Measurements from ENCODE around the gene SCFD2. TPM values are rescaled to one million over a fixed set of nuclear protein-coding genes. Genes with fewer than 3 reads are reported as not detected.
A peak's percentile ranks its signal among the peaks of the same experiment; 100 is the strongest.

Gene SCFD2
- total RNA-seq, 1 donor from 2014 or later, result 13.2 TPM

DNA sequence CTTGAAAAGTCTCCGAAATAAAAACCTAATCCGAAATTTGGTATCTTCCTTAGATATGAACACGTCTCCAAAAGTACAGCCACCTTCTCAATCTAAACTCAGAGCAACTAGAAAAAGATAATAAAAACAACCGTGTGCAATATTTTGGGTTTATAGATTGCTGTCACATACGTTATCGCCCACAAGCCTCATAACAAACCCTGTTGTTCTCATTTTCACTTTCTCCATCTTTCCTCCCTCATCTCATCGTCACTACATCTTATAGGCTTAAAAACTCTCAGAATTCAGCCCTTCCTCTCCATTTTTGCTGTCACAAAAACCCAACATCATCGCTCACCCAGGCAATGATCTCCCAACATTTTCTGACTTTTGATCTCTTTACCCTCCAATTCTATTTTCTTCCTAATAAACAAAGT is 448 bp upstream of the SCFD2 start:
- no peak for DNase-seq
- no peaks in the 10 kb centered on the region for H3K27me3 ChIP-seq (ENCODE audit: low read depth)
- no peaks in the 10 kb centered on the region for H3K36me3 ChIP-seq
- ATAC-seq, result peak in 1 of 2 donors; percentile 2
- intact Hi-C loops (cut with DNase I), result no loop called here
- H3K9me3 ChIP-seq, result no peaks in the 10 kb centered on the region
- H3K4me3 ChIP-seq, result peak overlapping the region; percentile 94
- TF ChIP-seq, protein P1, sequence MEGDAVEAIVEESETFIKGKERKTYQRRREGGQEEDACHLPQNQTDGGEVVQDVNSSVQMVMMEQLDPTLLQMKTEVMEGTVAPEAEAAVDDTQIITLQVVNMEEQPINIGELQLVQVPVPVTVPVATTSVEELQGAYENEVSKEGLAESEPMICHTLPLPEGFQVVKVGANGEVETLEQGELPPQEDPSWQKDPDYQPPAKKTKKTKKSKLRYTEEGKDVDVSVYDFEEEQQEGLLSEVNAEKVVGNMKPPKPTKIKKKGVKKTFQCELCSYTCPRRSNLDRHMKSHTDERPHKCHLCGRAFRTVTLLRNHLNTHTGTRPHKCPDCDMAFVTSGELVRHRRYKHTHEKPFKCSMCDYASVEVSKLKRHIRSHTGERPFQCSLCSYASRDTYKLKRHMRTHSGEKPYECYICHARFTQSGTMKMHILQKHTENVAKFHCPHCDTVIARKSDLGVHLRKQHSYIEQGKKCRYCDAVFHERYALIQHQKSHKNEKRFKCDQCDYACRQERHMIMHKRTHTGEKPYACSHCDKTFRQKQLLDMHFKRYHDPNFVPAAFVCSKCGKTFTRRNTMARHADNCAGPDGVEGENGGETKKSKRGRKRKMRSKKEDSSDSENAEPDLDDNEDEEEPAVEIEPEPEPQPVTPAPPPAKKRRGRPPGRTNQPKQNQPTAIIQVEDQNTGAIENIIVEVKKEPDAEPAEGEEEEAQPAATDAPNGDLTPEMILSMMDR (IDR thresholded peaks at IDR 0.05), result no peak
- H3K27ac ChIP-seq, result peak overlapping the region; percentile 80
- peaks cover 26% of the 10 kb centered on the region for H3K4me1 ChIP-seq

DNA sequence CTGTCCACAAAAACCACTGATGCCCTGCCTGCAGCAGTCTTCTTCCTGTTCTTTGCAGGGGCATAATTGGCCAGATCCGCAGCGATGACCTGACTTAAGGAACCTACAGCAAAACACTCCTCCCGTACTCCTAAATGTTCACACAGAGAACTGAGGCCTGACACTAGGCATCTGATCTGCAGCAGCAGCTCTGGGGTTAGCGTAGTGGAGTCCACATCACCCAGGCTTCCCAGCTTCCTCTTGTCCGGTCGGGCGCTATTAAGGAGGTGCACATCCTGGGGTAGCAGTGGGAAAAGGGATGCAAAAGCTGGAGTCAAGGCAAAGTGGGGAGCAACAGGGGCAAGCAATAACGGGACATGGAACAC is 758 bp downstream of the SCFD2 start:
- H3K9me3 ChIP-seq, result no peaks in the 10 kb centered on the region
- peaks cover 26% of the 10 kb centered on the region for H3K4me1 ChIP-seq
- intact Hi-C loops (cut with DNase I), result no loop called here
- no peaks in the 10 kb centered on the region for H3K27me3 ChIP-seq (ENCODE audit: low read depth)
- H3K27ac ChIP-seq, result peak overlapping the region; percentile 80
- peak overlapping the region; percentile 94 for H3K4me3 ChIP-seq
- ATAC-seq (peak; percentile 18 to 28), DNase-seq (no peak)
- H3K36me3 ChIP-seq, result no peaks in the 10 kb centered on the region
- TF ChIP-seq, protein P1 (IDR thresholded peaks at IDR 0.05), result no peak

DNA sequence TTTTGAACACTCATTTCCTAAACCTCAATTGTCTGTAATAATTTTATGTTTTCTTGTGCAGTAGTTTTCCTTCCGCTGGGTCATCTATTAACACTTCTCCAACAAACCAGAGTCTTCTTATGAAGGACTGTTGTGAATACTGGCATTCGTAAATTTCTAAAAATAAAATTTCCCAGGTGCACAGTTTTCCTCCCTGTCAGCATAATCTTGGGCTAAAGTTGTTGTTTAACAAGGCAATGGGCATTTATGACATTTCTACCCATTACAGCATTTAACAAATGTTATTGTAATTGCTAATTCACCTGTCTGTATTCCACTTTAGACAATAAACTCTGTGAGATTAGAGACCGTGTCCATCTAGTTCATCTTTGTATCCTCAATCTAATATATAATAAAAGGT is 1.2 kb downstream of the SCFD2 start:
- Histone ChIP-seq H3K27me3 (ENCODE audit: low read depth) (no peaks in the 10 kb centered on the region), H3K36me3 (no peaks in the 10 kb centered on the region), H3K4me3 (peak overlapping the region; percentile 94), H3K27ac (no peak overlapping the region), H3K4me1 (peaks cover 26% of the 10 kb centered on the region), H3K9me3 (no peaks in the 10 kb centered on the region)
- TF ChIP-seq, protein P1 (IDR thresholded peaks at IDR 0.05), result no peak
- intact Hi-C loops (cut with DNase I), result no loop called here
- no peak for DNase-seq
- no peak for ATAC-seq

DNA sequence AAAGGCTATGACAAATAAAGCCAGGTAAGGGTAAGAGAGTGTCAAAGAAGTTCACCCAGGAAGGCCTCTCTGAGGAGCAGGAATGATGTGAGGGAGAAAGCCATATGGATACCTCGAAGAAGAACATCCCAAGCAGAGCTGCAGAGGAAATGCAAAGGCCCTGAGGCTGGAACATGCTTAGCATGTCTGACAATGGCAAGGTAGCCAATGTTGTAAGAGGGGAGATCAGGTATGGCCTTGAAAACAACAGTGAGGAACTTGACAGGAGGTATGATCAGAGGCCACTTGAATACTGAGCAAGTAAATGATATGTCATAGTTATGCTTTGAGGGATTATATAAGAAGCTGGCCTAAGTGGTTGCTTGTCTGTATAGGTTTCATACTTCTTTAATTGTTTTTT is 3.8 kb downstream of the SCFD2 start:
- no peak overlapping the region for H3K27ac ChIP-seq
- peaks cover 32% of the 10 kb centered on the region for H3K4me1 ChIP-seq
- DNase-seq (no peak), ATAC-seq (no peak)
- no peak overlapping the region for H3K4me3 ChIP-seq
- TF ChIP-seq, protein P1 (IDR thresholded peaks at IDR 0.05), result no peak
- no peaks in the 10 kb centered on the region for H3K36me3 ChIP-seq
- H3K9me3 ChIP-seq, result no peaks in the 10 kb centered on the region
- no peaks in the 10 kb centered on the region for H3K27me3 ChIP-seq (ENCODE audit: low read depth)
- intact Hi-C loops (cut with DNase I), result no loop called here

DNA sequence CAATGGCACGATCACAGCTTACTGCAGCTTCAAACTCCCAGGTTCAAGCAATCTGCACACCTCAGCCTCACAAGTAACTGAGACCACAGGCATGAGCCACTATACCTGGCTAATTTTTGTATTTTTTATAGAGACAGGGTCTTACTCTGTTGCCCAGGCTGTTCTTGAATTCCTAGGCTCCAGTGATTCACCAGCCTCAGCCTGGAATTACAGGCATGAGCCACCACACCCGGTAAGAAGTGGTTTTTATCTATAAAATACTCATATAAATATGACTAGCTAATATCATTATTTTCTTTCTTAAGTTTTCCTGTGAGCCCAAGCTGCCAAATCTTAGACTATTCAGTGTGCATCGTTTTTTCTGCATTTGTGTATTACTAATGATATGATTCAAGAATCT is 4.4 kb downstream of the SCFD2 start:
- Histone ChIP-seq H3K4me1 (peaks cover 32% of the 10 kb centered on the region), H3K9me3 (no peaks in the 10 kb centered on the region), H3K27ac (no peak overlapping the region), H3K4me3 (no peak overlapping the region), H3K27me3 (ENCODE audit: low read depth) (no peaks in the 10 kb centered on the region), H3K36me3 (no peaks in the 10 kb centered on the region)
- TF ChIP-seq, protein P1 (IDR thresholded peaks at IDR 0.05), result no peak
- intact Hi-C loops (cut with DNase I), result no loop called here
- DNase-seq, result no peak
- no peak for ATAC-seq

All from lower lobe of right lung (tissue), 2 donors.